ENCODE measurements around the gene ASPSCR1. TPM values are rescaled to one million over a fixed set of nuclear protein-coding genes. Genes with fewer than 3 reads are reported as not detected.

The ASPSCR1 gene
- total and polyA plus RNA-seq, 2 of the 13 experiments (the other 11 are each of a cell fraction or from before 2014, with no cell fraction given), result 274 to 314 TPM

DNA sequence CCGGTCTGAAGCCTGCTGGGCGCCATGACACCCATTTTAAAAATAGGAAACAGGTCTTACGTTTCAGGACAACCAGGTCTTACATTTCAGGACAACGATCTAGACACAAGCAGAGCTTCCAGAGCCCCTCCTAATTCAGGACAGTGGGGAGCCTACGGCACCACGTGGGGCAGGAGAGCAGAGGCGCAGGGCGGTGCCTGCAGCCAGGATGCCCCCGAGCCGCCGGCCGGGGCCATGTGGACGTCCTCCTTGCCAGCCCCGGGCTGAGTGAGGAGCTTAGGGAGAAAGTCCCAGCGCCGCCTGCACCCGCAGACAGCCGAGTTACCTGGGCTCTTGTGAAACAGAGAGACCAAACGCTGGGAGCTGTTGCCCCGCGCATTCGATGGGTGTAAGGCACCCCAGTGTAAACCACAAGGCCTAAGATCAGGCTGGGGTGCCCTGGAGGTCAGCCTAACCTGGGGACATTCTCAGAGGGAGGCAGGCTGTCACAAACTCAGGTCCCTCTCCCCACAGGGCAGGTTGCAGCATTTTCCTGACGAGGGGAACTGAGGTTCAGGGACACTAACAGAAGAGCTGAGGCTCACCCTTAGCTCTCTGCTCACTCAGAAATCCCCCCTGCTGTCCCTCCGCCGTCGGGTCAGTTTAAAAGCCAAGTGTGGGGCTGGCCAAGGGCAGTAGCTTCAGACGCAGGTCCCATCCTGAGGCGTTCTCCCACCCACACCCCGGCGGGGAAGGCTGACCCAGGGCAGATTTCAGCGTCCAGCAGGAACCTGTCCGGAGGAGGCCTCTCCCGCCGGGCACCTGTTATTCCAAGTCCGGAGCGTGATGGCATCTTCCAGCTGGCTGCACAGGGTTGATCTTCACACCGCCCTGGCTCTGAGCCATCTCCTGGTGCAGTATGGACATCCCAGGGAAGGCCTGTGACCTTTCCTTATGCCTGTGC is 14.7 kb upstream of the ASPSCR1 start (continued):
- TF ChIP-seq, protein P1, sequence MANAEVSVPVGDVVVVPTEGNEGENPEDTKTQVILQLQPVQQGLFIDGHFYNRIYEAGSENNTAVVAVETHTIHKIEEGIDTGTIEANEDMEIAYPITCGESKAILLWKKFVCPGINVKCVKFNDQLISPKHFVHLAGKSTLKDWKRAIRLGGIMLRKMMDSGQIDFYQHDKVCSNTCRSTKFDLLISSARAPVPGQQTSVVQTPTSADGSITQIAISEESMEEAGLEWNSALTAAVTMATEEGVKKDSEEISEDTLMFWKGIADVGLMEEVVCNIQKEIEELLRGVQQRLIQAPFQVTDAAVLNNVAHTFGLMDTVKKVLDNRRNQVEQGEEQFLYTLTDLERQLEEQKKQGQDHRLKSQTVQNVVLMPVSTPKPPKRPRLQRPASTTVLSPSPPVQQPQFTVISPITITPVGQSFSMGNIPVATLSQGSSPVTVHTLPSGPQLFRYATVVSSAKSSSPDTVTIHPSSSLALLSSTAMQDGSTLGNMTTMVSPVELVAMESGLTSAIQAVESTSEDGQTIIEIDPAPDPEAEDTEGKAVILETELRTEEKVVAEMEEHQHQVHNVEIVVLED (CRISPR knock-in tag; IDR thresholded peaks at IDR 0.05; ENCODE audit: borderline replicate concordance), result no peak
- TF ChIP-seq SAFB2 (CRISPR knock-in tag; IDR thresholded peaks at IDR 0.05; ENCODE audit: borderline replicate concordance, low read depth), result 0 out of 2 replicates have a peak, but pooled peaks have one; percentile 57
- TF ChIP-seq PCBP1 (IDR thresholded peaks at IDR 0.05; ENCODE audit: borderline replicate concordance, low read depth, low read length), result no peak
- TF ChIP-seq MIER3 (CRISPR knock-in tag; IDR thresholded peaks at IDR 0.05; ENCODE audit: borderline replicate concordance), result 0 out of 2 replicates have a peak, but pooled peaks have one; percentile 7
- no peak; the same call in 1 of the 2 replicates for TF ChIP-seq REPIN1 (CRISPR knock-in tag; IDR thresholded peaks at IDR 0.05; ENCODE audit: borderline replicate concordance, low read depth)
- TF ChIP-seq PTBP1 (IDR thresholded peaks at IDR 0.05; ENCODE audit: low read depth, low read length, poor library complexity, severe bottlenecking), result peak; percentile 36
- no peak for TF ChIP-seq ZNF780A (CRISPR knock-in tag; IDR thresholded peaks at IDR 0.05)
- 0 out of 2 replicates have a peak, but pooled peaks have one; percentile 32 for TF ChIP-seq ZNF839 (CRISPR knock-in tag; IDR thresholded peaks at IDR 0.05; ENCODE audit: borderline replicate concordance)
- TF ChIP-seq SRSF9 (IDR thresholded peaks at IDR 0.05; ENCODE audit: borderline replicate concordance, insufficient read depth, low read depth, low read length, poor library complexity, severe bottlenecking), result no peak
- TF ChIP-seq, protein P2, sequence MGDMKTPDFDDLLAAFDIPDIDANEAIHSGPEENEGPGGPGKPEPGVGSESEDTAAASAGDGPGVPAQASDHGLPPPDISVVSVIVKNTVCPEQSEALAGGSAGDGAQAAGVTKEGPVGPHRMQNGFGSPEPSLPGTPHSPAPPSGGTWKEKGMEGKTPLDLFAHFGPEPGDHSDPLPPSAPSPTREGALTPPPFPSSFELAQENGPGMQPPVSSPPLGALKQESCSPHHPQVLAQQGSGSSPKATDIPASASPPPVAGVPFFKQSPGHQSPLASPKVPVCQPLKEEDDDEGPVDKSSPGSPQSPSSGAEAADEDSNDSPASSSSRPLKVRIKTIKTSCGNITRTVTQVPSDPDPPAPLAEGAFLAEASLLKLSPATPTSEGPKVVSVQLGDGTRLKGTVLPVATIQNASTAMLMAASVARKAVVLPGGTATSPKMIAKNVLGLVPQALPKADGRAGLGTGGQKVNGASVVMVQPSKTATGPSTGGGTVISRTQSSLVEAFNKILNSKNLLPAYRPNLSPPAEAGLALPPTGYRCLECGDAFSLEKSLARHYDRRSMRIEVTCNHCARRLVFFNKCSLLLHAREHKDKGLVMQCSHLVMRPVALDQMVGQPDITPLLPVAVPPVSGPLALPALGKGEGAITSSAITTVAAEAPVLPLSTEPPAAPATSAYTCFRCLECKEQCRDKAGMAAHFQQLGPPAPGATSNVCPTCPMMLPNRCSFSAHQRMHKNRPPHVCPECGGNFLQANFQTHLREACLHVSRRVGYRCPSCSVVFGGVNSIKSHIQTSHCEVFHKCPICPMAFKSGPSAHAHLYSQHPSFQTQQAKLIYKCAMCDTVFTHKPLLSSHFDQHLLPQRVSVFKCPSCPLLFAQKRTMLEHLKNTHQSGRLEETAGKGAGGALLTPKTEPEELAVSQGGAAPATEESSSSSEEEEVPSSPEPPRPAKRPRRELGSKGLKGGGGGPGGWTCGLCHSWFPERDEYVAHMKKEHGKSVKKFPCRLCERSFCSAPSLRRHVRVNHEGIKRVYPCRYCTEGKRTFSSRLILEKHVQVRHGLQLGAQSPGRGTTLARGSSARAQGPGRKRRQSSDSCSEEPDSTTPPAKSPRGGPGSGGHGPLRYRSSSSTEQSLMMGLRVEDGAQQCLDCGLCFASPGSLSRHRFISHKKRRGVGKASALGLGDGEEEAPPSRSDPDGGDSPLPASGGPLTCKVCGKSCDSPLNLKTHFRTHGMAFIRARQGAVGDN (CRISPR knock-in tag; IDR thresholded peaks at IDR 0.05), result peak; percentile 81
- TF ChIP-seq FOXA3 (CRISPR knock-in tag; IDR thresholded peaks at IDR 0.05), result peak; percentile 4
- no peak for TF ChIP-seq ZNF20 (CRISPR knock-in tag; IDR thresholded peaks at IDR 0.05)
- no peak for TF ChIP-seq SRY (CRISPR knock-in tag; IDR thresholded peaks at IDR 0.05)
- TF ChIP-seq, protein P3, sequence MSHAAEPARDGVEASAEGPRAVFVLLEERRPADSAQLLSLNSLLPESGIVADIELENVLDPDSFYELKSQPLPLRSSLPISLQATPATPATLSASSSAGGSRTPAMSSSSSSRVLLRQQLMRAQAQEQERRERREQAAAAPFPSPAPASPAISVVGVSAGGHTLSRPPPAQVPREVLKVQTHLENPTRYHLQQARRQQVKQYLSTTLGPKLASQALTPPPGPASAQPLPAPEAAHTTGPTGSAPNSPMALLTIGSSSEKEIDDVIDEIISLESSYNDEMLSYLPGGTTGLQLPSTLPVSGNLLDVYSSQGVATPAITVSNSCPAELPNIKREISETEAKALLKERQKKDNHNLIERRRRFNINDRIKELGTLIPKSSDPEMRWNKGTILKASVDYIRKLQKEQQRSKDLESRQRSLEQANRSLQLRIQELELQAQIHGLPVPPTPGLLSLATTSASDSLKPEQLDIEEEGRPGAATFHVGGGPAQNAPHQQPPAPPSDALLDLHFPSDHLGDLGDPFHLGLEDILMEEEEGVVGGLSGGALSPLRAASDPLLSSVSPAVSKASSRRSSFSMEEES (CRISPR knock-in tag; IDR thresholded peaks at IDR 0.05), result peak; percentile 30; the same call in 1 of the 2 replicates
- no peak for TF ChIP-seq HOXA7 (CRISPR knock-in tag; IDR thresholded peaks at IDR 0.05)
- no peak for TF ChIP-seq ZNF33B (CRISPR knock-in tag; IDR thresholded peaks at IDR 0.05)
- TF ChIP-seq GABPB1 (CRISPR knock-in tag; IDR thresholded peaks at IDR 0.05), result peak; percentile 41; the same call in 1 of the 2 replicates
- peak; percentile 28; the same call in 1 of the 2 replicates for TF ChIP-seq ZNF777 (CRISPR knock-in tag; IDR thresholded peaks at IDR 0.05)
- no peak for TF ChIP-seq KDM6A (CRISPR knock-in tag; IDR thresholded peaks at IDR 0.05; ENCODE audit: low read depth)
- TF ChIP-seq SIN3B (IDR thresholded peaks at IDR 0.05; ENCODE audit: low read length), result no peak
- peak; percentile 60 for TF ChIP-seq AGO1 (IDR thresholded peaks at IDR 0.05; ENCODE audit: low read depth, low read length, poor library complexity, severe bottlenecking)
